Measurements from ENCODE around the gene ZNF469. TPM values are rescaled to one million over a fixed set of nuclear protein-coding genes. Genes with fewer than 3 reads are reported as not detected.

ZNF469 gene
- total and polyA plus RNA-seq, 2 of the 13 experiments (the other 11 are each of a cell fraction or from before 2014, with no cell fraction given): not detected

GRCh38 chr16:88415713-88416323 lies 33.1 kb downstream of the ZNF469 start:
- H3K9me3 ChIP-seq (ENCODE audit: low read length): no peaks in the 10 kb centered on the region
- H3K27me3 ChIP-seq (ENCODE audit: control insufficient read depth in 1 of 2, insufficient read depth in 2 of 2, low read length in 2 of 2): peaks cover 37 to 85% of the 10 kb centered on the region in 2 experiments
- 43% methylated on average over 19 of the region's 29 CpGs for WGBS (ENCODE audit: low lambda C conversion rate)
- H2AFZ ChIP-seq (ENCODE audit: low read length): no peak overlapping the region
- intact Hi-C loops (cut with micrococcal nuclease; ENCODE audit: unreplicated experiment): no loop called here
- H3K79me2 ChIP-seq (ENCODE audit: insufficient read depth, low read length): no peaks in the 10 kb centered on the region
- no peak overlapping the region for H3K9ac ChIP-seq (ENCODE audit: insufficient read depth, low read depth, low read length)
- no peaks in the 10 kb centered on the region for H3K36me3 ChIP-seq (replicated peaks in 1 of 2; ENCODE audit: control insufficient read depth in 1 of 2, insufficient read depth in 2 of 2, low read length in 2 of 2)
- ChIA-PET CTCF (ENCODE audit: low intra/inter-chr PET ratio, low total read pairs) (no interaction called here), POLR2A (no interaction called here)
- DNase-seq (ENCODE audit: low spot score) (no peak), FAIRE-seq (no peak), ATAC-seq (no peak)
- in situ Hi-C loops (cut with HindIII; ENCODE audit: extremely low pct_ligation_motif_present, low pct_unique_long_range_greater_than_20kb): no loop called here
- H3K27ac ChIP-seq (ENCODE audit: extremely low read length, insufficient read depth, low read length): no peak overlapping the region
- BruUV-seq (replicated peaks): no TSS peak
- H4K20me1 ChIP-seq (ENCODE audit: insufficient read depth, low read length): no peaks in the 10 kb centered on the region; the same call in 1 of the 2 replicates
- TF ChIP-seq DDIT3 (CRISPR knock-in tag; IDR thresholded peaks at IDR 0.05): no peak
- TF ChIP-seq, protein P1, sequence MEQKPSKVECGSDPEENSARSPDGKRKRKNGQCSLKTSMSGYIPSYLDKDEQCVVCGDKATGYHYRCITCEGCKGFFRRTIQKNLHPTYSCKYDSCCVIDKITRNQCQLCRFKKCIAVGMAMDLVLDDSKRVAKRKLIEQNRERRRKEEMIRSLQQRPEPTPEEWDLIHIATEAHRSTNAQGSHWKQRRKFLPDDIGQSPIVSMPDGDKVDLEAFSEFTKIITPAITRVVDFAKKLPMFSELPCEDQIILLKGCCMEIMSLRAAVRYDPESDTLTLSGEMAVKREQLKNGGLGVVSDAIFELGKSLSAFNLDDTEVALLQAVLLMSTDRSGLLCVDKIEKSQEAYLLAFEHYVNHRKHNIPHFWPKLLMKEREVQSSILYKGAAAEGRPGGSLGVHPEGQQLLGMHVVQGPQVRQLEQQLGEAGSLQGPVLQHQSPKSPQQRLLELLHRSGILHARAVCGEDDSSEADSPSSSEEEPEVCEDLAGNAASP (CRISPR knock-in tag; IDR thresholded peaks at IDR 0.05; ENCODE audit: borderline replicate concordance): no peak
- TF ChIP-seq TEAD2 (CRISPR knock-in tag; IDR thresholded peaks at IDR 0.05): no peak
- no peak for TF ChIP-seq PRDM4 (CRISPR knock-in tag; IDR thresholded peaks at IDR 0.05; ENCODE audit: borderline replicate concordance)
- TF ChIP-seq ZNF790 (CRISPR knock-in tag; IDR thresholded peaks at IDR 0.05; ENCODE audit: borderline replicate concordance): no peak
- no peak for TF ChIP-seq EED (CRISPR knock-in tag; IDR thresholded peaks at IDR 0.05)
- TF ChIP-seq, protein P2, sequence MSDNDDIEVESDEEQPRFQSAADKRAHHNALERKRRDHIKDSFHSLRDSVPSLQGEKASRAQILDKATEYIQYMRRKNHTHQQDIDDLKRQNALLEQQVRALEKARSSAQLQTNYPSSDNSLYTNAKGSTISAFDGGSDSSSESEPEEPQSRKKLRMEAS (IDR thresholded peaks at IDR 0.05): no peak
- TF ChIP-seq ZNF335 (CRISPR knock-in tag; IDR thresholded peaks at IDR 0.05): no peak
- TF ChIP-seq ZNF556 (CRISPR knock-in tag; IDR thresholded peaks at IDR 0.05; ENCODE audit: borderline replicate concordance): no peak
- TF ChIP-seq ATF3 (CRISPR knock-in tag; IDR thresholded peaks at IDR 0.05): no peak
- TF ChIP-seq, protein P3, sequence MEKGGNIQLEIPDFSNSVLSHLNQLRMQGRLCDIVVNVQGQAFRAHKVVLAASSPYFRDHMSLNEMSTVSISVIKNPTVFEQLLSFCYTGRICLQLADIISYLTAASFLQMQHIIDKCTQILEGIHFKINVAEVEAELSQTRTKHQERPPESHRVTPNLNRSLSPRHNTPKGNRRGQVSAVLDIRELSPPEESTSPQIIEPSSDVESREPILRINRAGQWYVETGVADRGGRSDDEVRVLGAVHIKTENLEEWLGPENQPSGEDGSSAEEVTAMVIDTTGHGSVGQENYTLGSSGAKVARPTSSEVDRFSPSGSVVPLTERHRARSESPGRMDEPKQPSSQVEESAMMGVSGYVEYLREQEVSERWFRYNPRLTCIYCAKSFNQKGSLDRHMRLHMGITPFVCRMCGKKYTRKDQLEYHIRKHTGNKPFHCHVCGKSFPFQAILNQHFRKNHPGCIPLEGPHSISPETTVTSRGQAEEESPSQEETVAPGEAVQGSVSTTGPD (CRISPR knock-in tag; IDR thresholded peaks at IDR 0.05): no peak
- TF ChIP-seq, protein P4, sequence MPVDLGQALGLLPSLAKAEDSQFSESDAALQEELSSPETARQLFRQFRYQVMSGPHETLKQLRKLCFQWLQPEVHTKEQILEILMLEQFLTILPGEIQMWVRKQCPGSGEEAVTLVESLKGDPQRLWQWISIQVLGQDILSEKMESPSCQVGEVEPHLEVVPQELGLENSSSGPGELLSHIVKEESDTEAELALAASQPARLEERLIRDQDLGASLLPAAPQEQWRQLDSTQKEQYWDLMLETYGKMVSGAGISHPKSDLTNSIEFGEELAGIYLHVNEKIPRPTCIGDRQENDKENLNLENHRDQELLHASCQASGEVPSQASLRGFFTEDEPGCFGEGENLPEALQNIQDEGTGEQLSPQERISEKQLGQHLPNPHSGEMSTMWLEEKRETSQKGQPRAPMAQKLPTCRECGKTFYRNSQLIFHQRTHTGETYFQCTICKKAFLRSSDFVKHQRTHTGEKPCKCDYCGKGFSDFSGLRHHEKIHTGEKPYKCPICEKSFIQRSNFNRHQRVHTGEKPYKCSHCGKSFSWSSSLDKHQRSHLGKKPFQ (CRISPR knock-in tag; IDR thresholded peaks at IDR 0.05; ENCODE audit: insufficient replicate concordance): no peak
- no peak overlapping the region for H3K4me3 ChIP-seq (replicated peaks in 1 of 3; ENCODE audit: insufficient read depth in 1 of 3, low read depth in 2 of 3, low read length in 3 of 3)
- H3K4me1 ChIP-seq (ENCODE audit: insufficient read depth, low read length): no peaks in the 10 kb centered on the region
- no peak overlapping the region for H3K4me2 ChIP-seq (ENCODE audit: low read depth, low read length)
